Epithelial cell of proximal tubule (primary cell): ENCODE measurements around the gene OSBPL8. TPM values are rescaled to one million over a fixed set of nuclear protein-coding genes. Genes with fewer than 3 reads are reported as not detected.

Source experiments
- DNase-seq: peaks from one replicate; pipeline ENCODE4 v3.0.0-alpha.2; 2011; ENCODE audit warnings: low read depth
- H3K4me3 ChIP-seq: 2 replicates; pipeline ENCODE4 v1.5.1; 2011; ENCODE audit warnings: low read depth, mild to moderate bottlenecking, low read length
- CTCF ChIP-seq: conservative IDR thresholded peaks from 2 replicates; pipeline ENCODE4 v1.5.1; 2012; ENCODE audit warnings: low read depth, mild to moderate bottlenecking, low read length
- total RNA-seq: library from RNA; depleted of rRNA; stranded (reverse); fragments of >200 nt; gene quantifications from 2 replicates; pipeline ENCODE4 v1.2.3, GENCODE V29; 2015

Gene OSBPL8
- total RNA-seq, 1 donor from 2014 or later = 46.5 TPM

DNA sequence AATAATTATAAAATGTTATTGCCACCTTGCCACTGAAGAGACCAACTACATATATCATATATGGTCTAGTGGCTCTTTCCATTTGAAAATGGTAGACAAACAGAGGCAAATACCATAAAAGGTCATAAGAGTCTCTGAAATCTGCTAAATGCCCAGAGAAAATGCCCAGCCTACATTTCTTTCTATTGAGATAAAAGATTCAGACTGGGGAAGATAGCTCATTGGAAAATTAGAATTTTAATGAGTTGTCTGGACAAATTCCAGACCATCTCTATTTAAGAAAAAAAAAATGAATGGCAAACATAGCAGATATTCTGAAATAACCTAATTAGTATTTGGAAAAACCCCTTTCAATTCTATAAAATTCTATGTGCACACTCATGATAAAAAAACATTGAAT is 131.5 kb downstream of the OSBPL8 start:
- DNase-seq = no peak
- H3K4me3 ChIP-seq = no peak overlapping the region
- no peak for TF ChIP-seq CTCF

DNA sequence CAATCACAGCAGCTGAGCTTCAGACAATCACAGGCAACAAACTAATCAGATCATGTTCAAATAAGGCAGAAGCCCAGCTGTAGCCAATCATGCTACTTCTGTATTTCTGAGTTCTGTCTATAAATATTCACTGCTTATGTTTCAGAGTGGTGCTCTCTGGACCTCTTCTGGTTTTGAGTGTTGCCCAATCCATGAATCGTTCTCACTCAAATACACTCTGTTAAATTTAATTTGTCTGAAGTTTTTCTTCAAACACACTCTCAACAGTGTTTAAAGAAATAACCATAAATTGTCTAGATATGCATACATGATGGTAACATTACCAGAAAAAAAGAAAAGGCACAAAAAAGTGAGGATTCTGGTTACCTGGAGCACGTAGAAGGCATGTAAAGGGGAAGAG is 133.4 kb downstream of the OSBPL8 start:
- DNase-seq = no peak

GRCh38 chr12:76424941-76425340 is 134.6 kb downstream of the OSBPL8 start:
- no peak for TF ChIP-seq CTCF
- DNase-seq = no peak
- no peak overlapping the region for H3K4me3 ChIP-seq

More for the DNA sequence above, 133.4 kb downstream of the OSBPL8 start:
- H3K4me3 ChIP-seq = no peak overlapping the region
- TF ChIP-seq CTCF = no peak

DNA sequence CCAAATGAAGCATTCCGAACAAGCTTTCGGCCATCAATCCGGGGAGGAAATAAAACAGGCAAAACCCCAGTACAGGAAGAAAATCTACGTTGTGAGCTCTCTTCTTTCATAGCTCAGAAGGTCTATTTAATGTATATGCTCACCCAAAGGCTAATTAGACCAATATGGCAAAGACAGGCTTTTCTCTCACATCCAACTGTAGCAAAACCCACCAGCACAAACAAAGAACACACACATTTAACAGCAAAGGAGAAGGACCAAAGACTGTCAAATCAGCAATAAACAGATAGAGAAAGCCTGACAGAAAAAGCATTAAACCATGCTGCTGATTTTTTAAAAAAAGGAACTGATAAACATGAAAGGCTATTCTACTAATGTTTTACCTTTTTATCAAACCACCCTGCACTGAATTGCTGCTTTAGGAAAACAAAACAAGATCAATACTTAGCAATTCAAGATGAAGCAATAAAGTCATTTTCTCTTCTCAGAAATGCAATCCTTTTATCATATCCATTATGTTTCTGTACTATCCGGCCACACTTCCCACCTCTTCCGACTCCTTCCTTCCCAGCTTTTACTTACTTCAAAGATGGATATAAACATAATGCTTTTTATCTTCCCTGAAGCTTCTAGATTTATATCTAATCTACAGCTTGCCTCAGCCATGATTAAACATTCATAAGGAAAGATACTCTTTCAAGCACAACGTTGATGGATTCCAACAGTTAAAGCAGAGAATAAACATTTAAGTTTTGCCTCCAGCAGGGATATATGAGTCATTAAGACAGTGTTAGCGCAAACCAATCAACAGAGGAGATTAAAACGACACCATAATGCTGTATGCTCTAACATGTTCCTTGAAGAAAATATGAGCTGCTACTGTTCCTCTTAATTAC is 136.8 kb downstream of the OSBPL8 start:
- TF ChIP-seq CTCF = no peak
- no peak for DNase-seq
- peak overlapping the region; percentile 37 for H3K4me3 ChIP-seq

DNA sequence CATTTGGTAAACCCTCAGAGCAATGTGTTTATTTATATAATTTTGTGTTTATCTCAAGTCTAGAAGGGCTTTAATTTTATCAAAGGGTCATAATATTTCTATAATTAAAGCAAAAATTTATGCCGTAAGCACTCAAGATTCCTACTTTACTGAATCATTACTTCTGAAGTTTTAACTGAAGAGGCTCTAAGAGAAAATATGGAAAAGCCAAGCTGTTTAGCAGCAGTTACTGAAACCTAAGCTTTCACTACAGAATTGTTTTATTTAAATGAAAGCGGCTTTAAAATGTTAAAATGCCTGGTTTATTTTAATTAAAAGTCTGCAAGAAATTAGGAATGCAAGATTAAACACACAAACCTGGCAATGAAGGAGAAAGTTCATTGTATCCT is 137.4 kb downstream of the OSBPL8 start:
- no peak for TF ChIP-seq CTCF
- peak overlapping the region; percentile 37 for H3K4me3 ChIP-seq
- no peak for DNase-seq

DNA sequence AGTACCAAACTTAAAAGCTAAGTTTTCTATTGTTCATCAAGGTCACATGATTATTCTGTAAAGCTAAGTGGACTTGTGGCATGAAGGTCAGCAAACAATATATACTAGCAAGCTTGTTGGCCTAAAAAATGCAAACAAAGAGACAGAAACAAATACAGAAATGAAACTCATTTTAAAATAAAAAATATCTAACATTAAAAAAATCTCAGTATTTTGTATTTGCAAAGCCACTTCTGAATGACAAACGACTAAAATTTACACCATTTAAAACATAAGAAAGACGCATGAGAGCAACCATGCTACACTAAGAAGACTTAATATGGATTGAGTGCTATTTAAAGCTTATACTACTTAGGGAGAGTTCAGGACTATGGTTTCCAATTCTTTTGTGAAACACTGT is 138.5 kb downstream of the OSBPL8 start:
- TF ChIP-seq CTCF = no peak
- H3K4me3 ChIP-seq = no peak overlapping the region
- no peak for DNase-seq

GRCh38 chr12:76420222-76420621 is 139.3 kb downstream of the OSBPL8 start:
- DNase-seq = no peak
- TF ChIP-seq CTCF = no peak

More at GRCh38 chr12:76420222-76420621, 139.3 kb downstream of the OSBPL8 start:
- H3K4me3 ChIP-seq = no peak overlapping the region
